CD4-positive, alpha-beta T cell treated with Interleukin-10 for 1 hour (primary cell): ENCODE measurements around the gene PSMD2.
"Not testable (repeated sequence)": the region's sequence is repeated elsewhere in the genome, so short reads cannot be mapped to it uniquely, and the experiment has no call there.

ENCODE experiments used
- DNase-seq: peaks from one replicate; pipeline ENCODE4 v3.0.0-alpha.2; 2020

PSMD2 gene

DNA sequence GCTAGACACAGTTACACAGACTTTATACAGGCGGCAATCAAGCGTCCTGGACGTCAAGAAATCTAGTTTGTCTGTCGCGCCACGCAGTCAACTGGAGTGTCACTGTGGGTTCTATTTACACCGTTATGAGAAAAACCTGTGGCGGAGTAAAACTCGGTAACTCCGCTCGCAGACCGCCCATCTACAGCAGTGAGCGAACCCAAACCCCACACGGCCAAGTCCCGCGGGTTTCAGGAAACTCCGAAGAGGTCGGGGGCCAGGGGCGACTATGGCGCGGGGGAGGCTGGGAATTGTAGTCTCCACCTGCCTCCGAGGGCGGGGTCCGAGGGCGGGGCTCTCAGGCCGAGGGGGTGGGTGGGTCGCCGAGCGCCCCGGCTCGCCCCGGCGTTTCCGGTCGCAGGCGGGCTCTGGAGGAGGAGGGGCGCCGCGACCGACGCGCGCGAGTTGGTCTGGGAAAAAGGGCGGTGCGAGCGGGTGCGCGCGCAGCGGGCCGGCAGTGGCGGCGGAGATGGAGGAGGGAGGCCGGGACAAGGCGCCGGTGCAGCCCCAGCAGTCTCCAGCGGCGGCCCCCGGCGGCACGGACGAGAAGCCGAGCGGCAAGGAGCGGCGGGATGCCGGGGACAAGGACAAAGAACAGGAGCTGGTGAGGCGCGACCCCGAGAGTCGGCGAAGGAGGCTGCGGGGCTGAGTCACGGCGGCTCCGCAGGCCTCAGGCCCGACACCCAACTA is at the start of gene PSMD2:
TSS of gene PSMD2 (plus strand) at position 483 of the 729 bp plus-strand sequence. CDS start at position 509, 26 bp downstream.
- peak; percentile 98 for DNase-seq

DNA sequence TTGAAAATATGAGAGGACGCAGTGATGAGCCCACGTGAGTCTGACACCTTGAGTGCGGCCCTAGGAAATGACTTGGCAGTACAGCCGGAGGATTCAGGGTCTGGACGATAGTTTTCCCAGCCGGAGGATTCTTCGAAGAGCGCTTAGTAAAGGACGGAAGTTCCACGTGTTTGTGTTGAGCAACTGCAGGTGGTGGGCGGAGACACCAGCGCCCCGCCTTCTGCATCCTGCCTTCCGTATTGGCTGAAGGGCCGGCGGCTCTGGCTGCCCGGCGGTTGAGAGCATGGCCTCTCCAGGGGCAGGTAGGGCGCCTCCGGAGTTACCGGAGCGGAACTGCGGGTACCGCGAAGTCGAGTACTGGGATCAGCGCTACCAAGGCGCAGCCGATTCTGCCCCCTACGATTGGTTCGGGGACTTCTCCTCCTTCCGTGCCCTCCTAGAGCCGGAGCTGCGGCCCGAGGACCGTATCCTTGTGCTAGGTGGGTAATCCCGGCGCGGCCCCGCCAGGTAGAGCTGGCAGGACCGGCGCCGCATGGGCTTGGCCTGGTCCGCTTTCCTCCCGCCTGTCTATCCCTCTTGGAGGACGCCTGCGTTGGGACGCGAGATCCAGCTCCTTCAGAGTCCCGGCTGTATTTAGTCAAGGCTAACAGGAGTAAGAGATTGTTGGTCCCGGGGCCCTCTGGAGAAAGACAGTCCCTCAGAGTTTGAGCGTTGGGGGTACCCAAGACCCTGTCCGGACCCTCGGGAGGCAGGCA is 49.5 kb upstream of the PSMD2 start, which contains the start of gene EEF1AKMT4:
TSS of gene EEF1AKMT4 (plus strand) at position 261 of the 755 bp plus-strand sequence. CDS start at position 284, 23 bp downstream.
- DNase-seq = peak; percentile 98

DNA sequence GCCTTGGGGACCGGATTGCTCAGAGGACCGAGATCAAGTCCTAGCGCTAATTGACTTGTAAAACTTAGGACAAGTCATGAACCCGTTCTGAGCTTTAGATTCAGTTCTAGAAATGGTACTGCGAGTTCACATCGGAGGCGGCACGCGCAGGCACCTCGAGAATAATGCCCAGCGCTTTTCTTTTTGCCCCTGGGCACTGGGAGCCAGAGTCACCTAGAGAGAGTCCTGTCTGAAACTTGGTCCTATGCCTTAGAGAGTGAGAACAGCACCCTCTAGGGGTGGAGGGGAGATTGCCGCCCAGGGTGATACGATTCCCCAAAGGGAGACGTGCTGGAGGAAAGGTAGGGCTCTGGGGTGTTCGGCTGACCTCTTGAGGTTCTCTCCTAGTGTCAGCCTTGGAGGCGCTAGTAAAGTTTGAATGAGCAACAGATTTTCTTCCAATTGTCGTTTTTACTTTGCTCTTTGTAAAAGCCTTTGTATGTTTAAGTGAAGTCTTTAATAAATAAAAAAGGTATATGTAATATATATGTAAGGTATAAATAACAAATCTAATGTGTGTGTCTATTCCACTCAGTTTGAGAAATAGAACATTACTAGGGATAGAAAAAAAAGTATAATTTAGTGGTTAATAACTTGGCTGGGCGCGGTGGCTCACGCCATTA is 48.7 kb upstream of the PSMD2 start:
- DNase-seq = peak; percentile 91

DNA sequence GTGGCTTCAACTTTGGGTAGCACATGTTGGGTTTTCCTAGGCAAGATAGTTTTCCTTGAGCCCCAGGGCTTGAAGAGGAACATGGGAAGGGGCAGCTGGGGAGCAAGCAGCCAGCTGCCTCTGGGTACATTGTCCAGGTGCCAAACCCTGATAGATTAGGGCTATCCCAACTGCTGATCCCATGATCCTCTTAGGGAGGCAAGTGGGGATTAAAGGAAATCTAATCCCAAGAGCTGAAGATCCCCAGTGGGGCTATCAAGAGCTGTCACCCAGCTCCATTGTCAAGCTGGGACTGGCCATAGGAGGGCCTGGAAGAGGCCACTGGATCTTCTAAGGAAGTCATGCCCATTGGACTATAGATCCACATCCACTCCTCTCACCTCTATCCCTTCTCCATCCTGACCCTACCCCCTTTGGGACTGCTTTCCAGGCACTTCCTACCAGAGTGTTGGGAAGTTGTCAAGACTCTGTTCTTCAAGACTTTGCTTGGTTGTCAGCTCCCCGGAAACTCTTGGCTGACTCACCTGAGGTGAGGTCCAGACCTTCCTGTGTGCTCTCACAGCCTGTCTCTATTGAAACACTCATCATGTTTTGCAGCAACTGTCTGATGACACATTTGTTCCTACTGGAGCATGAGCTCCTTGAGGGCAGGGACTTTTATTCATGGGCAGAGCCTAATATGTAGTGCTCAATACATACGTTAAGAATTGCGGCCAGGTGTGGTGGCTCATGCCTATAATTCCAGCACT is 43.6 kb upstream of the PSMD2 start:
- no peak for DNase-seq

DNA sequence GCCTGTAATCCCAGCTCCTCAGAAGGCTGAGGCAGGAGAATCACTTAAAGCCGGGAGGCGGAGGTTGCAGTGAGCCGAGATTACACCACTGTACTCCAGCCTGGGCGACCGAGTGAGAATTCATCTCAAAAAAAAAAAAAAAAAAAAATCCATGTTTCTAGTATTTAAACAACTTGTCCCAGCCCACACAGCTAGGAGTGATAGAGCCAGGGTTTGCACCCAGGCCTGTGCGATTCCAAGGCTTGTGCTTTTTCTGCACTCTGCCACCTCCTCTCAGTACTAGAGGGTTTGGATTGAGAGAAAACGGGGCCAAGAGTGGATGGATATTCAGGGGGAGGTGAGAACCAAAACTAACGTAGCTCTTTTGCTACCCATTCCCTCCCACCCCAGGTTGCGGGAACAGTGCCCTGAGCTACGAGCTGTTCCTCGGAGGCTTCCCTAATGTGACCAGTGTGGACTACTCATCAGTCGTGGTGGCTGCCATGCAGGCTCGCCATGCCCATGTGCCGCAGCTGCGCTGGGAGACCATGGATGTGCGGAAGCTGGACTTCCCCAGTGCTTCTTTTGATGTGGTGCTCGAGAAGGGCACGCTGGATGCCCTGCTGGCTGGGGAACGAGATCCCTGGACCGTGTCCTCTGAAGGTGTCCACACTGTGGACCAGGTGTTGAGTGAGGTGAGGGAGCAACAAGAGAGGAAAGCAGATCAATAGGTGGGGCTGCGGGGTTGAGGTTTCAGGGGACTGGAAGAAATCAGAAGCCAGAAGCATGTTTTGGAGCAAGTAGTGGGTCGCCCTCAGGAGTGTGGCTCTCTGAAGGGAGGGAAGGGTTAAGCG is 41.7 kb upstream of the PSMD2 start:
- DNase-seq = no peak

DNA sequence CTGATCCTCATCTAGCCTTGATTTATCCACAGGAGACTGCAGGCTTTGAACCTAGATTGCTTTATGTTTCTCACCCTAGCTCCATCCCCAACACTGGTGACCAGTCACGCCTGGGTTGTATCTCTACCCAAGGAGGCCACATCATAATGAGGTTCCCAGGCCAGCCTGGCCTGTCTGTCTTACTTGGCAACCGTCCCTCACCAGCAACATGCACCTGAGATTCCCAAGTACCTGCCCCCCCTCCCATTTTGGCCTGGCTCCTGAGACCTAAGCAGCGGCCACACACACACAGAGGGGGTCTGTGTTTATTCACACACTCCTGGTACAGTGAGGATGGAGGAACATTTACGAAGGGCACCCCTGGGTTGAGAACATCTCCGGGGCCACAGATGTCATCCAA is 40.1 kb upstream of the PSMD2 start:
- DNase-seq = no peak

DNA sequence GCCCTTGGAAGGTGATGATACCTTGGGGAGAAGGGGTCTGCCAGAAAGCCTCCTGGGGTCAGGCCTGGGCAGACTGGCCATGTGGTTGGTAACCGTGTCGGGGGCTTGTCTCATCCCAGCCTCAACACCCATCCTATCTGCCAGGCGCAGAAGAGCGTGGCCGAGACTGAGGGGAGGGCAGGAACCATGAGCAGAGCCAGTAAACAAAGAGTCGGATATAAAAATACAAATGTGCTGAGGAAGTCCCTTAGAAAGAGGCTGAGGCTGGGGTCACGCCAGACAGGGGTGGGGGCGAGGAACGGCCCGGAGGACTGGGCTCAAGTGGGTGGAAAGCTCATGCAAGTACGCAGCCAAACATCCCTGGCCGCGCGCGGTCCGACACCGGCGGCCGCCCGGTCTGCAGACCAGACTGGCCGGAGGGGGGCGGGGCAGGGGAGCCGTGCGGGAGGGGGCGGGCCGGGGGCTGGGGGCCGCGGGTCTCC is 39.6 kb upstream of the PSMD2 start:
- no peak for DNase-seq

DNA sequence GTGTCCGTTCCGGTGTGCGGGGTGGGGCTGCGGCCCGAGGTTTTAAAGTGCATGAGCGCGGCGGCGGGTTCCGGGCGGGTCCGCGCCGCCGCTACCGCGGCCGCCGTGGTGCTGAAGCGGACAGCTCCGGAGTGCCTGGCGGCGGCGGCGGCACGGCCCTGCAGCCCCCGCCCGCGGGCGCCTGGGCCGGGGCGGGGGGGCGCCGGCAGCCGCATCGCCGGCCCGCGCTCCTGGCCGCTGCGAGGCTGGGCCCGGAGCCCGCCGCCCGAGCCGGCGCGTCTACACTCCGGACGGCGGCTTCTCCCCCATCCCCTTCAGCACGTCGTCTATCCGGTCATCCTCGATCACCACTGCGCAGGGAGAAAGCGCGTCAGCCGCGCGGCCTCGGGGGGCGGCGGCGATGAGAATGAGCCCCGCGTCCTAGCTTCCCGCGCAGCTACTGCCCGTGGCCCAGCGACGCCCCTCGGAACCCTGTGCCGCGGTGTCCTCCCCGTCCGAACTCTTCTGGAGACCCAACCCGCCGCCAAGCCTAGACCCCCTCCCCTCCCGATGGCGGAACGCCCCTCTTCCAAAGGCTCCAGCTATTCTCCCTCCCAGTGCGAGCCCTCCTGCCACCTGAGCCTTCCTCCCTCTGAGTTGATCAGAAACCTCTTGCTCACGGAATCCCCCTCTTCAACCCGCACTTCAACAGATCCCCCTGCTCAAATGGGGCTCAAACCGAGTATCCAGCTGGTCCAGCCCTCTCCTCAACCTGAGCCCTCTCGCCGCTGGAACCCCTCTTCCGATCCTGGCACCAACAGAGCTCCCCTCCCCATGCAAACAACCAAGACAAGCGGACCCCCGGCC is 38.9 kb upstream of the PSMD2 start:
- peak; percentile 47 for DNase-seq

DNA sequence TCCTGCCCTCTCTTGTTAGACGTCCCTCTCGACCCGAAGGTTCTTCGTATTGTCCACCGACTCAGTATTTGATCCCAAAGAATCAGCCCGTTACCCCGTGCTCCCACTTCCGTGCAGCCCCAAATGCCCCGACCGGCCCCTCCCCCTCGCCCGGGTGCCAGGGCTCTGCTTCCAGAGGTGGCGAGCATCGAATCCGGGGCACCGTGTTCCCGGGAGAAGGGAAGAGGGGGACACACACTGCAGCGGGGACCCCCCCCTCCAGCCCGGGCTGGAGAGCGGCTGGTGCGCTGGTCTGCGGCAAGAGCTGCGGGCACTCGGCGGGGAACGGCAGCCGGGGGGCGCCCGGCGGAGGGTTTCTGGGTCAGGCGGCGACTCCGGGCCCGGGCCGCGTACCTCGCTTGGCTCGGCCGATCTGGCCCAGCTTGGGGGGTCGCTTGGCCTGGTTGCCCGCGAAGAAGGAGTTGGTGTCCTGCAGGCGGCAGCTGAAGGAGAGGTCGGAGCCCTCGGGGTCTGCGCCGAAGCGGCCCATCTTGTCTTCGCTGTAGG is 38.2 kb upstream of the PSMD2 start:
- DNase-seq = no peak

DNA sequence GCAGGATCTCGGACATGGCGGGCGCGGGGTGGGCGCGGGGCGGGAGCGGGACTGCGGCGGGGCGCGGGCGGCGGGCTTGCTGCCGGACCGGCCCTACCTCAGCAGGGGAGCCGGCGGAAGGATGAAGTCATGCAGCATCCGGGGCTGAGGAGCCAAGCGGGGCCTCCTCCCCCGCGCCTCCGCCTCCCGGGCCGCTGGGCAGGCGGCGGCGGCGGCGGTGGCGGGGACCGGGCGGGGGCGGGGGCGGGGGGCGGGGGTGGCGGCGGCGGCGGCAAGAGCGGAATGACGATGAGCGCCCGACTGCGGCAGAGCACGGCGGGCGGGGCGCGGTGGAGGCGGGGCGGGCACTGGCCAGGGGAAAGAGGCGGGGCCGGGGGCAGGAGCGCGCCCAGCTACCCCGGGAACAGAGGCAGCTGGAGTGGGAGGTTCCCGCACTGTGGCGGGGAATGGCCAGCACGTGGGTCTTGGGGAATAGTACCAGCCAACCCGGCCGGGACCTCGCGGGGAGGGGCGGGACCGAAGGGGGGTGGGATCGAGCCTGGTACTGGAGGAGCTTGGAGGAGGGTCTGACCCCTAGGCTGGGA is 37.7 kb upstream of the PSMD2 start, which contains the start of gene CAMK2N2:
TSS of gene CAMK2N2 (minus strand) at position 284 of the 584 bp plus-strand sequence. CDS start at position 16, 268 bp downstream.
- DNase-seq = peak; percentile 72

DNA sequence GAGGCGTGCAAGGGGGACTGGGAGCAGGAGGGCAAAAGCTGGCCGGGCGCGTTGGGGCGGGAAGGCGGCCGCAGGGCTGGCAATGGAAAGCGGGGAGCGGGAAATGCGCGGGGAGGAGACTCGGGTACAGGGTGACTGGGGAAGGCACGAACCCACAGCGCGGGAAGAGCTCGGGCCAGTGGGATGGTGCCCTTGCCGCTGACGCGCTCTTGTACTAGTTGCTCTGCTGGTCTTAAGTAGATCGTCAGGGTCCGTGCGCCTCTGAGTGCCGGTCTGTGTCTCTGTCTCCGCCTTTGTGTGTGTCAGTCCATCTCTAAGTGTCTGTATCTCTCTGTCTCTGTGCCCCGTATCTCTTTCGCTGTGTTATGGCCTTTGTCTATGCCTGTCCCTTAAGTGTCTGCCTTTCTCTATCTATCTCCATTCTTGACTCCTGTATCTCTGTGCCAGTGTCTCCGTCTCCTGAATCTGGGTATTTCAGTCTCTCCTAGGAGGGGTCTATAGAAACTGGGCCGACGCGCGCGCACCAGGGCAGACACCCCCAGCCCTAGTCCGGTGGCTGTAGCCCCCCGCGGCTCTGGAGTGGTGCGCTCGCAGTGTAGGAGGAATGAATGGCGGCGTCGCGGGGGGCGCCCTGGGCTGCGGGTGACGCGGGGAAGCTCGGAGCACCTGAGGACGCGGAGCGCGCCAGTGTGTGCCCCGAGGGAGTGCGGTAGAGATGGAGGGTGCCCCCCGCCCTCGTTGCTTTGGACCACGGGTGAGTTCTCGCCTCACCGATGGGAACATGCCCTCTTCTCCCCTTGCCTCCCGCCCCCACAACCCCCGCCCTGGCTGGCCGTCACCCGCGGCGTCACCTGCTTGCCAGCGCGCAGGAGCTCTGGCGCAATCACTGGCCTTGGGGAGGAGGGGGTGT is 36.9 kb upstream of the PSMD2 start:
- peak; percentile 15 for DNase-seq

DNA sequence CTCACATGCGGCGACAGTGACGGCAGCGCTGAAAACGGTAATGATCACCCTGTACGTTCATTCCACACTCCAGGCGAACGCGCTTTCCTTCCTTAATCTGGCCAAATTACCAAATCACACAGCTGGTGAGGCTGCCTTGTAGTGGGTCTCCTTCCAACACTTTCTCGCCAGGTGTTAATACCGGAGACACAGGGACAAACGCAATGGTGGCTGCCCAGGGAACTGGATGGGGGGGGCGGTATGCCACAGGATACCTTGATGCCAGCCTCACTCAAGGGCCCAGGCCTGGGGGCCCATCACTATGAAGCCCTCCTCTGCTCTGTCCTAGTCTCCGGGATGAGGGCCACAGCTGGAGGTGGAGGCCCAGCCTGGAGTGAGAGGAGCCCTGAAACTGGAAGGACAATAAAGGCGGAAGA is 36.3 kb upstream of the PSMD2 start:
- no peak for DNase-seq

DNA sequence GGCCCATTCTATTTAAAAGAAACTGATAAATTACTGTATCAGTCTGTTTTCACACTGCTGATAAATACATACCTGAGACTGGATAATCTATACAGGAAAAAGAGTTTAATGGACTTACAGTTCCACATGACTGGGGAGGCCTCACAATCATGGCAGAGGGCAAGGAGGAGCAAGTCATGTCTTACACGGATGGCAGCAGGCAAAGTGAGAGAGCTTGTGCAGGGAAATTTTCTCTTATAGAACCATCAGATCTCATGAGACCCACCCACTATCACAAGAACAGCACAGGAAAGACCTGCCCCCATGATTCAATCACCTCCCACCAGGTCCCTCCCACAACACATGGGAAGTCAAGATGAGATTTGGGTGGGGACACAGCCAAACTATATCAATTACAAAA is 31.8 kb upstream of the PSMD2 start:
- DNase-seq = not testable (repeated sequence)

DNA sequence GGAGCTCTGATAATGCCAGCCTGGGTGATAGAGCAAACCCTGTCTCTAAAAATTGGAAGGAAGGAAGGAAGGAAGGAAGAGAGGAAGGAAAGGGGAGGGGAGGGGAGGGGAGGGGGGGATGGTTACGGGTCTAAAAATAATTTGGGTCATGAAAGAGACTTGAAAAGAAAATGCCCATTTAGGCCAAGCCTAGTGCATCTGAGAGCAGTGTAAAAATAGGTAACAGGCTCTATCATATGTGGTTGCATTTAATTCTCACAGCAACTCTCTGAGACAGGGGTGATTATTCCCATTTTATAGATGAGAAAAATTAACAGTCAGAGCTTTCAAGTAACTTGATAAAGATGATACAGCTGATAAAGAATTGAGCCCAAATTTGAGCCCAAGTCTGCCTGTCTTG is 26.8 kb upstream of the PSMD2 start:
- no peak for DNase-seq

DNA sequence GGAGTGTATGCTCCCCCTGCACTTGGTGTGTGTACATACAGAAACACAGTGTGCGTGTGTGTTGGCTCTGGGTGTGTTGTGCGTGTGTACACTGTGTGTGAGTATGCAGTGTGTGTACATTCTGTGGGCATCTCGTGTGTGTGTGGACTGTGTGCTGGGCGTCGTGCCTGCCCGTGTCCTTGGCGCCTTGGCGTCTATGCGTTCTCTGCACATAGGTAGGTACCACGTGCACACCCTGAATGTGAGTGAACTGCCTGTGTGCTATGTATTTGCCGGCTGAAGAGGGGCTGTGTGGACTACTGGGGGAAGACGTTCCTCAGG is 23.7 kb upstream of the PSMD2 start:
- DNase-seq = no peak

DNA sequence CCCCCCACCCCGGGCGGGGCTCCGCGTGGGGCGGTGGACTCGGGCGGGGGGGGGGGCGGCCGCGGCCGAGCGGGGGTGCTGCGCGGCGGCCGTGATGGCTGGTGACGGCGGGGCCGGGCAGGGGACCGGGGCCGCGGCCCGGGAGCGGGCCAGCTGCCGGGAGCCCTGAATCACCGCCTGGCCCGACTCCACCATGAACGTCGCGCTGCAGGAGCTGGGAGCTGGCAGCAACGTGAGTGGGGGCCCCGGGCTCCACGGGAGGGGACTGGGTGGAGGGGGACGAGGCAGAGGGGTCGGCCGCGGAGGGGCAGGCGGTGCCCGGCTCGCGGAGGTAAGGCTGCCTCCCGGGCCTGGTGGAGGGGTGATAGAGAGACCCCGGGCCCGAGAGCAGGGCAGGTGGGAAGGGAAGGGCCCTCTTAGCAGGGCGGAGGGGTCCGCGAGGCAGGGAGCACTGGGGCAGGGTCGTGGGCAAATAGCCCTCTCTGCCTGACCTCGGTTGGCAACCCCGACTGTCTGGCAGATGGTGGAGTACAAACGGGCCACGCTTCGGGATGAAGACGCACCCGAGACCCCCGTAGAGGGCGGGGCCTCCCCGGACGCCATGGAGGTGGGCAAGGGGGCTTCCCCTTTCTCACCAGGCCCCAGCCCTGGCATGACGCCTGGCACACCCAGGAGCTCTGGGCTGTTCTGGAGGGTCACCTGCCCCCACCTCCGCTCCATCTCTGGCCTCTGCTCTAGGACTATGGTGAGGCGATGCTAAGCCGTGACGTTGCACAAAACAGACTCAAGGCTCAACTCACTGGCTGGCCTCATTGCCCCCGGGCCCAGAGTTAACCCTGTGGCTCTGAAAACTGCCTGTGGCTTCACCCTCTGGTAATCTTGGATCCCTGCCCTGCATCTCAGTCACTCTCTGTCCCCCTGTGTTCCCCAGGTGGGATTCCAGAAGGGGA is 22.8 kb upstream of the PSMD2 start, which contains the start of gene ECE2:
TSS of gene ECE2 (plus strand) at position 62 of the 950 bp plus-strand sequence. CDS start at position 194, 132 bp downstream.
- no peak for DNase-seq

DNA sequence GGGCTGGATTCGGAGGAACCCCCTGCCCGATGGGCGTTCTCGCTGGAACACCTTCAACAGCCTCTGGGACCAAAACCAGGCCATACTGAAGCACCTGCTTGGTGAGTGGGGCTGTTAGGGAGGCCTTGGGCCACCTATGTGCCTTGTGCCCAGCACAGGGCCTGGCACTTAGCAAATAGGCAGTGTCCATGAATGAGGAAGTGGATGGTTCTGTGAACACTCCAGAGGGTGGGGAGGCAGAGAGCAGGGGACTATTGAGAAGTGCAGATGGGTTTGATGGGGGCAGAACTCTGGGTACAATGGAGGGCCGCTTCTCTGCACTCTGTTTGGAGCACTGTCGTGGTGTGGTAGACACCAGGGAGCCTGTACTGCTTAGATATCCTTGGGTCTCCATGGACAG is 21.7 kb upstream of the PSMD2 start:
- no peak for DNase-seq

DNA sequence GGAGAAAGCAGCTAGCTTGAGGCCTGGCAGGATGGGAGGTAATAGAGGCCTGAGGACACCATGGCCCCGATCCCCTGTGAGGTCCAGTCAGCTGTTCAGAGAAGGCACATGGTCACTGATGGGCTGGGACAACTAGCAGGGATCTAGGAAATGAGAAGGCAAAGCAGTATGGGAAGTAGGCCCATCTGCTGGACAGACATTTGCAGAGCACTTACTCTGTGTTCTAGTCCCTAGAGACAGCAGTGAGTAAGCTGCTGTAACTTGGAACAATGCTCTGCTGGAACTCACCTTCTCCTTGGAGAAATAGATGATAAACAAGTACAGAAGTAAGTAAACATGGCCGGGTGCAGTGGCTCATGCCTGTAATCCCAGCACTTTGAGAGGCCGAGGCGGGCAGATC is 16.1 kb upstream of the PSMD2 start:
- no peak for DNase-seq
